ENCODE results near the gene HCFC2.

DNA sequence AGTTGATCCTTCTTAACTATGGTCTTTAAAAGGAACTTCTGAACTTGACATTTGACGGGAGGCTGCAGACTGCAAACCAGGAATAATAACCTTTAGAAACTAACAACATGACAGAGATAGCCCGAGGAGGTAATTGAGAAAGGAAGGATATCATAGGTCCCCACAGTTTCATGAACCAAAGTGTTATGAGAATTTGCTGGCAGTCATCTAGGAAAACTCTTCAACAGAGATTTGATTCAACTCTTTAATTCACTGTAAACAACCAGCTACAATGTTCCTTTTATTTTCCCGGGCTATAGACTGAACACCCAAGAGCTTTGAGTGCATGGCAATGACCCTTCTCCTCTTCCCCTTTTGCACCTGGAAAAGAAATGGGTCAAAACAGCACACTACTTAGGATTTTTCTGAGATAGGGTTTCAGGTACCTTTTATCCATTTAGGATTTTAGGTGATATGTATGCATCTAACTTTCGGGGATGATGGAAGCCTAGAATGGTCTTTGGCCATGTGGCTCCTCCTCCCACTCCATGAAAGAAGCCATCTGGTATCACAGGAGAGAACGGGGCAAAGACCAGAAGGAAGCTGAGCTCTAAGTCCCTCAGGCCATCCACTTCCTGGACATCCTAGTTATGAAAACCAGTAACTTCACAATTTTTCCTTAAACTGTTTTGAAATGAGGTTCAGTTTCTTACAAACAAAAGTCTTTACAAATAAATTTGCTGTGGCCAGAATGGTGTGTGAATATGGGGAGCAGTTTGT, 37.3 kb upstream of the HCFC2 start:
- TF ChIP-seq, protein P1, sequence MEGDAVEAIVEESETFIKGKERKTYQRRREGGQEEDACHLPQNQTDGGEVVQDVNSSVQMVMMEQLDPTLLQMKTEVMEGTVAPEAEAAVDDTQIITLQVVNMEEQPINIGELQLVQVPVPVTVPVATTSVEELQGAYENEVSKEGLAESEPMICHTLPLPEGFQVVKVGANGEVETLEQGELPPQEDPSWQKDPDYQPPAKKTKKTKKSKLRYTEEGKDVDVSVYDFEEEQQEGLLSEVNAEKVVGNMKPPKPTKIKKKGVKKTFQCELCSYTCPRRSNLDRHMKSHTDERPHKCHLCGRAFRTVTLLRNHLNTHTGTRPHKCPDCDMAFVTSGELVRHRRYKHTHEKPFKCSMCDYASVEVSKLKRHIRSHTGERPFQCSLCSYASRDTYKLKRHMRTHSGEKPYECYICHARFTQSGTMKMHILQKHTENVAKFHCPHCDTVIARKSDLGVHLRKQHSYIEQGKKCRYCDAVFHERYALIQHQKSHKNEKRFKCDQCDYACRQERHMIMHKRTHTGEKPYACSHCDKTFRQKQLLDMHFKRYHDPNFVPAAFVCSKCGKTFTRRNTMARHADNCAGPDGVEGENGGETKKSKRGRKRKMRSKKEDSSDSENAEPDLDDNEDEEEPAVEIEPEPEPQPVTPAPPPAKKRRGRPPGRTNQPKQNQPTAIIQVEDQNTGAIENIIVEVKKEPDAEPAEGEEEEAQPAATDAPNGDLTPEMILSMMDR (IDR thresholded peaks at IDR 0.05; ENCODE audit: insufficient read depth, low read depth, low read length), result no peak
- TF ChIP-seq EZH2 (IDR thresholded peaks at IDR 0.05; ENCODE audit: insufficient read depth, low read length), result no peak

Measured in astrocyte (in vitro differentiated cells and primary cell).